ENCODE data around the gene CENPH. TPM values are rescaled to one million over a fixed set of nuclear protein-coding genes. Genes with fewer than 3 reads are reported as not detected.
A peak's percentile ranks its signal among the peaks of the same experiment; 100 is the strongest.

CENPH gene
- total and polyA plus RNA-seq, 2 of the 13 experiments (the other 11 are each of a cell fraction or from before 2014, with no cell fraction given), result 11.2 to 28.8 TPM

DNA sequence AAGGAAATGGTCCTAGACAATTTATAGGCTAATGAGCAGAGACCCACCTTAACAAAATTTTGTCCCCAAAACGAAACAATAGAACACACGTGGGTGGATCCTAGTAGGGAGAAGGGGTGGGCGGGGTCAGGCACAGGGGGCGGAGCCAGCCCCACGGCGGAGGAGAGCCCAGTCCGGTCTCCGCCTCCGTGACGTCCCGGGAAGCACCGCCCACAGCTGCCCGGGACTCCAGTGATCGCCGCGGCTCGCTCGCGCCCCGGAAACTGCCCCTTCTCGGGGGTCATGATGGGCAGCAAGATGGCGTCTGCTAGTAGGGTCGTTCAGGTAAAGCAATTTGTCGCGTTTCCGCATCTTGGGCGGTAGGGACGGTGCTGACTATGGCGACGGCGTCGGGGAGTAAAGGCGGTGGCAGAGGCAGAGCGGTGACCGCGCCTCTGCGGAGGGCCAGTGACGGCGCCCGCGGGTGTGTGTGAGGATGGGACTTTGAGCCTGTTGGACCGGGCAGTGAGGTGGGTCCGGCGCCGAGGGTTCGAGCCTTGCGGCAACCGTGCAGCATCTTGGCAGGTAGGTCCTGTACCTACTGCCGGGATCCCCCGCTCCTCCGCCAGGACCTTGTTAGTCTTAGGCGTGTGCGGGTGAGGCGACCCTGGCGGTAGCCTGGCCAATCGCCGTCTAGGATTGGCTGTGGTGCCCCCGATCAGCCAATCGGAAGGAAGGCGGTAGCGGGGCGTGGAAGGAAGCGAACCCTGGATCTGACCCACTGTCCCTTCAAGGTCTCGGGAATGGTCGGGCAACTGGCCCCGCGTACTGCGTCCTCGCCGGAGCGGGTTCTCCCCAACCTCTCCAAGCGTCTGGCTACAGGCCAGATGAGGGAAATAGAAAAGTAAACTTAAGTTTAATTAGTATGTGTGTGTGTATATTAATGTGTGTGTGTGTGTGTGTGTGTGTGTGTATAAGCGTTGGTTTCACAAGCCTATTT is 28.5 kb downstream of the CENPH start (continued):
- TF ChIP-seq, protein P1, sequence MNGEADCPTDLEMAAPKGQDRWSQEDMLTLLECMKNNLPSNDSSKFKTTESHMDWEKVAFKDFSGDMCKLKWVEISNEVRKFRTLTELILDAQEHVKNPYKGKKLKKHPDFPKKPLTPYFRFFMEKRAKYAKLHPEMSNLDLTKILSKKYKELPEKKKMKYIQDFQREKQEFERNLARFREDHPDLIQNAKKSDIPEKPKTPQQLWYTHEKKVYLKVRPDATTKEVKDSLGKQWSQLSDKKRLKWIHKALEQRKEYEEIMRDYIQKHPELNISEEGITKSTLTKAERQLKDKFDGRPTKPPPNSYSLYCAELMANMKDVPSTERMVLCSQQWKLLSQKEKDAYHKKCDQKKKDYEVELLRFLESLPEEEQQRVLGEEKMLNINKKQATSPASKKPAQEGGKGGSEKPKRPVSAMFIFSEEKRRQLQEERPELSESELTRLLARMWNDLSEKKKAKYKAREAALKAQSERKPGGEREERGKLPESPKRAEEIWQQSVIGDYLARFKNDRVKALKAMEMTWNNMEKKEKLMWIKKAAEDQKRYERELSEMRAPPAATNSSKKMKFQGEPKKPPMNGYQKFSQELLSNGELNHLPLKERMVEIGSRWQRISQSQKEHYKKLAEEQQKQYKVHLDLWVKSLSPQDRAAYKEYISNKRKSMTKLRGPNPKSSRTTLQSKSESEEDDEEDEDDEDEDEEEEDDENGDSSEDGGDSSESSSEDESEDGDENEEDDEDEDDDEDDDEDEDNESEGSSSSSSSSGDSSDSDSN (CRISPR knock-in tag; IDR thresholded peaks at IDR 0.05), result peak; percentile 87
- TF ChIP-seq FOXK1 (CRISPR knock-in tag; IDR thresholded peaks at IDR 0.05; ENCODE audit: borderline replicate concordance, low read depth), result peak; percentile 74; the same call in 1 of the 2 replicates
- TF ChIP-seq PAX8 (CRISPR knock-in tag; IDR thresholded peaks at IDR 0.05; ENCODE audit: borderline replicate concordance), result 0 out of 2 replicates have a peak, but pooled peaks have one; percentile 36
- TF ChIP-seq ZNF101 (CRISPR knock-in tag; IDR thresholded peaks at IDR 0.05; ENCODE audit: borderline replicate concordance, low read depth), result no peak
- TF ChIP-seq ZNF598 (CRISPR knock-in tag; IDR thresholded peaks at IDR 0.05; ENCODE audit: borderline replicate concordance), result peak; percentile 98; the same call in 1 of the 2 replicates
- TF ChIP-seq, protein P2, sequence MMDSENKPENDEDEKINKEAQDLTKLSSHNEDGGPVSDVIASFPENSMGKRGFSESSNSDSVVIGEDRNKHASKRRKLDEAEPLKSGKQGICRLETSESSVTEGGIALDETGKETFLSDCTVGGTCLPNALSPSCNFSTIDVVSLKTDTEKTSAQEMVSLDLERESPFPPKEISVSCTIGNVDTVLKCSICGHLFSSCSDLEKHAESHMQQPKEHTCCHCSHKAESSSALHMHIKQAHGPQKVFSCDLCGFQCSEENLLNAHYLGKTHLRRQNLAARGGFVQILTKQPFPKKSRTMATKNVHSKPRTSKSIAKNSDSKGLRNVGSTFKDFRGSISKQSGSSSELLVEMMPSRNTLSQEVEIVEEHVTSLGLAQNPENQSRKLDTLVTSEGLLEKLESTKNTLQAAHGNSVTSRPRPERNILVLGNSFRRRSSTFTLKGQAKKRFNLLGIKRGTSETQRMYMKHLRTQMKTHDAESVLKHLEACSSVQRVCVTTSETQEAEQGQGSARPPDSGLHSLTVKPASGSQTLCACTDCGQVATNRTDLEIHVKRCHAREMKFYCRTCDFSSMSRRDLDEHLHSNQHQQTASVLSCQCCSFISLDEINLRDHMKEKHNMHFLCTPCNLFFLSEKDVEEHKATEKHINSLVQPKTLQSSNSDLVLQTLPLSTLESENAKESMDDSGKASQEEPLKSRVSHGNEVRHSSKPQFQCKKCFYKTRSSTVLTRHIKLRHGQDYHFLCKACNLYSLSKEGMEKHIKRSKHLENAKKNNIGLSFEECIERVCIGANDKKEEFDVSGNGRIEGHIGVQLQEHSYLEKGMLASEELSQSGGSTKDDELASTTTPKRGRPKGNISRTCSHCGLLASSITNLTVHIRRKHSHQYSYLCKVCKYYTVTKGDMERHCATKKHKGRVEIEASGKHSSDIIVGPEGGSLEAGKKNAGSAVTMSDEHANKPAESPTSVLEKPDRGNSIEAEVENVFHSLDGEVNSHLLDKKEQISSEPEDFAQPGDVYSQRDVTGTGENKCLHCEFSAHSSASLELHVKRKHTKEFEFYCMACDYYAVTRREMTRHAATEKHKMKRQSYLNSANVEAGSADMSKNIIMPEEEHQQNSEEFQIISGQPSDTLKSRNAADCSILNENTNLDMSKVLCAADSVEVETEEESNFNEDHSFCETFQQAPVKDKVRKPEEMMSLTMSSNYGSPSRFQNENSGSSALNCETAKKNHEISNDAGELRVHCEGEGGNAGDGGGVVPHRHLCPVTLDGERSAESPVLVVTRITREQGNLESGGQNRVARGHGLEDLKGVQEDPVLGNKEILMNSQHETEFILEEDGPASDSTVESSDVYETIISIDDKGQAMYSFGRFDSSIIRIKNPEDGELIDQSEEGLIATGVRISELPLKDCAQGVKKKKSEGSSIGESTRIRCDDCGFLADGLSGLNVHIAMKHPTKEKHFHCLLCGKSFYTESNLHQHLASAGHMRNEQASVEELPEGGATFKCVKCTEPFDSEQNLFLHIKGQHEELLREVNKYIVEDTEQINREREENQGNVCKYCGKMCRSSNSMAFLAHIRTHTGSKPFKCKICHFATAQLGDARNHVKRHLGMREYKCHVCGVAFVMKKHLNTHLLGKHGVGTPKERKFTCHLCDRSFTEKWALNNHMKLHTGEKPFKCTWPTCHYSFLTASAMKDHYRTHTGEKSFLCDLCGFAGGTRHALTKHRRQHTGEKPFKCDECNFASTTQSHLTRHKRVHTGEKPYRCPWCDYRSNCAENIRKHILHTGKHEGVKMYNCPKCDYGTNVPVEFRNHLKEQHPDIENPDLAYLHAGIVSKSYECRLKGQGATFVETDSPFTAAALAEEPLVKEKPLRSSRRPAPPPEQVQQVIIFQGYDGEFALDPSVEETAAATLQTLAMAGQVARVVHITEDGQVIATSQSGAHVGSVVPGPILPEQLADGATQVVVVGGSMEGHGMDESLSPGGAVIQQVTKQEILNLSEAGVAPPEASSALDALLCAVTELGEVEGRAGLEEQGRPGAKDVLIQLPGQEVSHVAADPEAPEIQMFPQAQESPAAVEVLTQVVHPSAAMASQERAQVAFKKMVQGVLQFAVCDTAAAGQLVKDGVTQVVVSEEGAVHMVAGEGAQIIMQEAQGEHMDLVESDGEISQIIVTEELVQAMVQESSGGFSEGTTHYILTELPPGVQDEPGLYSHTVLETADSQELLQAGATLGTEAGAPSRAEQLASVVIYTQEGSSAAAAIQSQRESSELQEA (CRISPR knock-in tag; IDR thresholded peaks at IDR 0.05; ENCODE audit: not compliant biosample characterization), result peak; percentile 61
- 0 out of 2 replicates have a peak, but pooled peaks have one; percentile 31 for TF ChIP-seq JUND (CRISPR knock-in tag; IDR thresholded peaks at IDR 0.05)
- no peak for TF ChIP-seq ZNF570 (CRISPR knock-in tag; IDR thresholded peaks at IDR 0.05; ENCODE audit: borderline replicate concordance)
- no peak for TF ChIP-seq EZH2 (conservative IDR thresholded peaks at IDR 0.05; ENCODE audit: low read depth, low read length)
- TF ChIP-seq ISX (CRISPR knock-in tag; conservative IDR thresholded peaks at IDR 0.05), result 0 out of 2 replicates have a peak, but pooled peaks have one; percentile 59
- peak; percentile 24; the same call in 1 of the 2 replicates for TF ChIP-seq HMG20A (CRISPR knock-in tag; IDR thresholded peaks at IDR 0.05; ENCODE audit: borderline replicate concordance)
- TF ChIP-seq RFX1 (IDR thresholded peaks at IDR 0.05), result no peak
- TF ChIP-seq, protein P3, sequence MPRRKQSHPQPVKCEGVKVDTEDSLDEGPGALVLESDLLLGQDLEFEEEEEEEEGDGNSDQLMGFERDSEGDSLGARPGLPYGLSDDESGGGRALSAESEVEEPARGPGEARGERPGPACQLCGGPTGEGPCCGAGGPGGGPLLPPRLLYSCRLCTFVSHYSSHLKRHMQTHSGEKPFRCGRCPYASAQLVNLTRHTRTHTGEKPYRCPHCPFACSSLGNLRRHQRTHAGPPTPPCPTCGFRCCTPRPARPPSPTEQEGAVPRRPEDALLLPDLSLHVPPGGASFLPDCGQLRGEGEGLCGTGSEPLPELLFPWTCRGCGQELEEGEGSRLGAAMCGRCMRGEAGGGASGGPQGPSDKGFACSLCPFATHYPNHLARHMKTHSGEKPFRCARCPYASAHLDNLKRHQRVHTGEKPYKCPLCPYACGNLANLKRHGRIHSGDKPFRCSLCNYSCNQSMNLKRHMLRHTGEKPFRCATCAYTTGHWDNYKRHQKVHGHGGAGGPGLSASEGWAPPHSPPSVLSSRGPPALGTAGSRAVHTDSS (CRISPR knock-in tag; conservative IDR thresholded peaks at IDR 0.05), result 0 out of 2 replicates have a peak, but pooled peaks have one; percentile 36
- no peak for TF ChIP-seq ZNF569 (CRISPR knock-in tag; IDR thresholded peaks at IDR 0.05; ENCODE audit: borderline replicate concordance)
- TF ChIP-seq ZNF10 (CRISPR knock-in tag; IDR thresholded peaks at IDR 0.05; ENCODE audit: borderline replicate concordance, low read depth), result no peak

Data from HepG2 (cell line).